Measurements from ENCODE around the gene NAP1L1. TPM values are rescaled to one million over a fixed set of nuclear protein-coding genes. Genes with fewer than 3 reads are reported as not detected.

Gene NAP1L1
- total RNA-seq, 1 donor from 2014 or later = 473 TPM

- peak; percentile 36 for TF ChIP-seq CTCF (conservative IDR thresholded peaks at IDR 0.05; ENCODE audit: low read depth, low read length)
- DNase-seq (ENCODE audit: low read depth) = no peak
- peak overlapping the region; percentile 82 for H3K4me3 ChIP-seq (ENCODE audit: low read depth, low read length)
Measured at GRCh38 chr12:76084863-76085519, 506 bp upstream of the NAP1L1 start.

GRCh38 chr12:76083246-76083903 is 1.1 kb downstream of the NAP1L1 start:
- peak overlapping the region; percentile 82 for H3K4me3 ChIP-seq (ENCODE audit: low read depth, low read length)
- no peak for DNase-seq (ENCODE audit: low read depth)
- no peak for TF ChIP-seq CTCF (conservative IDR thresholded peaks at IDR 0.05; ENCODE audit: low read depth, low read length)

GRCh38 chr12:76081909-76082308 is 2.6 kb downstream of the NAP1L1 start:
- no peak for TF ChIP-seq CTCF (conservative IDR thresholded peaks at IDR 0.05; ENCODE audit: low read depth, low read length)
- no peak overlapping the region for H3K4me3 ChIP-seq (ENCODE audit: low read depth, low read length)
- no peak for DNase-seq (ENCODE audit: low read depth)

GRCh38 chr12:76080729-76081415 is 3.6 kb downstream of the NAP1L1 start:
- peak; percentile 41 for TF ChIP-seq CTCF (conservative IDR thresholded peaks at IDR 0.05; ENCODE audit: low read depth, low read length)
- no peak overlapping the region for H3K4me3 ChIP-seq (ENCODE audit: low read depth, low read length)
- no peak for DNase-seq (ENCODE audit: low read depth)

GRCh38 chr12:76080017-76080728 is 4.3 kb downstream of the NAP1L1 start:
- H3K4me3 ChIP-seq (ENCODE audit: low read depth, low read length) = no peak overlapping the region
- TF ChIP-seq CTCF (conservative IDR thresholded peaks at IDR 0.05; ENCODE audit: low read depth, low read length) = no peak
- no peak for DNase-seq (ENCODE audit: low read depth)

- no peak for DNase-seq (ENCODE audit: low read depth)
- TF ChIP-seq CTCF (conservative IDR thresholded peaks at IDR 0.05; ENCODE audit: low read depth, low read length) = no peak
Measured at GRCh38 chr12:76078748-76079147, 5.7 kb downstream of the NAP1L1 start.

More at GRCh38 chr12:76078748-76079147, 5.7 kb downstream of the NAP1L1 start:
- H3K4me3 ChIP-seq (ENCODE audit: low read depth, low read length) = no peak overlapping the region
